PC-9 (cell line): ENCODE results near the gene AADAC.

Experiments used
- EZH2 ChIP-seq: fragments of 200-600 bp; sonication (generic); IDR thresholded peaks from 2 replicates; pipeline ENCODE4 v1.8.0; 2017; ENCODE audit warnings: antibody characterized with exemption, low read depth
- TF ChIP-seq, protein P1 (sequence below): fragments of 200-600 bp; sonication (generic); conservative IDR thresholded peaks from 2 replicates; pipeline ENCODE4 v1.6.1; 2017; ENCODE audit warnings: mixed run types, antibody characterized with exemption, mild to moderate bottlenecking, moderate library complexity

DNA sequence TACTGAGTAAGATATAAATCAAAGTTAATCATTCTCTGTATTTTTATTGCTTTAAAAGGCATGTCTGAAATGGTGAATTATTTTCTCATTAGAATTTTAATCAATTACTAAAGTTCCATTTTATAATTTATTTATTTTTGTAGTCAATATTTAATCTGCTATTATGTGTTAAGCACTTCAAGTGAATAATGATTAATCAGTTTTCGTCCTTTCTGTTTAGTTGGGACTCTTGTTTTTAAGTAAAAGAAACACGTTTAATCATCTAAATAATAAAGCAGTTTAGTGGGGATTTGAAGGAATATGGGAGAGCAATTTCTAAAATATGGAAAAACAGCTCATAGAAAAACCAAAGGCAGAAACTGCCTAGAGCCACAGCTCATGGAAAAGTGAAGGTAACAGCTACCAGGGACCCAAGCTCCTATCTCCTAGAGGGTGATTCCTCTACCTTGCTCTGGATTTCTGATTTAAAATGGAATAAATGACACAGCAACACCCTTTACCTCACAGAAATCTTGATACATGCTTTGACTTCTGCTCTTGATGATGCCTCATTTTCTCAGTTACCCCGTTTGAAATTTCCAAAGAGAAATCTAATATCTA, 31.5 kb downstream of the AADAC start:
- TF ChIP-seq, protein P1, sequence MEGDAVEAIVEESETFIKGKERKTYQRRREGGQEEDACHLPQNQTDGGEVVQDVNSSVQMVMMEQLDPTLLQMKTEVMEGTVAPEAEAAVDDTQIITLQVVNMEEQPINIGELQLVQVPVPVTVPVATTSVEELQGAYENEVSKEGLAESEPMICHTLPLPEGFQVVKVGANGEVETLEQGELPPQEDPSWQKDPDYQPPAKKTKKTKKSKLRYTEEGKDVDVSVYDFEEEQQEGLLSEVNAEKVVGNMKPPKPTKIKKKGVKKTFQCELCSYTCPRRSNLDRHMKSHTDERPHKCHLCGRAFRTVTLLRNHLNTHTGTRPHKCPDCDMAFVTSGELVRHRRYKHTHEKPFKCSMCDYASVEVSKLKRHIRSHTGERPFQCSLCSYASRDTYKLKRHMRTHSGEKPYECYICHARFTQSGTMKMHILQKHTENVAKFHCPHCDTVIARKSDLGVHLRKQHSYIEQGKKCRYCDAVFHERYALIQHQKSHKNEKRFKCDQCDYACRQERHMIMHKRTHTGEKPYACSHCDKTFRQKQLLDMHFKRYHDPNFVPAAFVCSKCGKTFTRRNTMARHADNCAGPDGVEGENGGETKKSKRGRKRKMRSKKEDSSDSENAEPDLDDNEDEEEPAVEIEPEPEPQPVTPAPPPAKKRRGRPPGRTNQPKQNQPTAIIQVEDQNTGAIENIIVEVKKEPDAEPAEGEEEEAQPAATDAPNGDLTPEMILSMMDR, result no peak
- no peak for TF ChIP-seq EZH2
